ENCODE data around the gene FNIP1. TPM values are rescaled to one million over a fixed set of nuclear protein-coding genes. Genes with fewer than 3 reads are reported as not detected.

Gene FNIP1
- polyA plus RNA-seq, 1 of the 3 experiments (the other 2 are of a cell fraction) = 2.4 TPM

- TF ChIP-seq MXI1 (IDR thresholded peaks at IDR 0.05; ENCODE audit: low read depth, low read length) = no peak
- TF ChIP-seq RFX5 (IDR thresholded peaks at IDR 0.05; ENCODE audit: low read length) = no peak
- no peak for TF ChIP-seq USF1 (IDR thresholded peaks at IDR 0.05; ENCODE audit: borderline replicate concordance, low read depth)
- no peak for TF ChIP-seq SIN3A (IDR thresholded peaks at IDR 0.05; ENCODE audit: borderline replicate concordance, low read depth, low read length)
- no peak for TF ChIP-seq JUND (IDR thresholded peaks at IDR 0.05)
- no peak for DNase-seq
- Histone ChIP-seq H3F3A (replicated peaks; ENCODE audit: insufficient read depth) (no peaks in the 10 kb centered on the region), H3K9me2 (no peaks in the 10 kb centered on the region), H3K4me3 (ENCODE audit: low read depth in 2 of 2, low read length in 1 of 2) (peak overlapping the region; percentile 81 to 94; a peak in 3 of 4 replicates), H3K9me3 (no peaks in the 10 kb centered on the region), H3K4me1 (ENCODE audit: control insufficient read depth in 1 of 2, insufficient read depth in 2 of 2, low read depth in 1 of 2, low read length in 1 of 2) (peaks cover 0 to 12% of the 10 kb centered on the region in 2 experiments; a peak in 2 of 4 replicates), H3K79me2 (ENCODE audit: insufficient read depth) (peaks cover 65% of the 10 kb centered on the region), H3K27ac (ENCODE audit: low read depth in 2 of 2, low read length in 1 of 2) (no peak overlapping the region), H3K36me3 (replicated peaks in 1 of 2; ENCODE audit: control insufficient read depth in 1 of 2, insufficient read depth in 2 of 2, low read length in 1 of 2) (peaks cover 0 to 4% of the 10 kb centered on the region in 2 experiments), H3K4me2 (peak overlapping the region; percentile 81), H4K20me1 (ENCODE audit: insufficient read depth) (peaks cover 52% of the 10 kb centered on the region), H3K9ac (peak overlapping the region; percentile 98; the same call in 1 of the 2 replicates), H3K27me3 (ENCODE audit: insufficient read depth) (no peaks in the 10 kb centered on the region), H2AFZ (ENCODE audit: low read depth) (no peak overlapping the region)
- 81% methylated on average over 6 of the region's 6 CpGs for WGBS (ENCODE audit: low lambda C conversion rate)
- ChIA-PET POLR2A (no interaction called here), CTCF (no interaction called here)
Measured at GRCh38 chr5:131795228-131795627, 1.6 kb downstream of the FNIP1 start.

GRCh38 chr5:131794586-131794985 lies 2.2 kb downstream of the FNIP1 start:
- TF ChIP-seq ELF1 (IDR thresholded peaks at IDR 0.05) (no peak), TAF1 (IDR thresholded peaks at IDR 0.05; ENCODE audit: borderline replicate concordance, low read depth, low read length) (no peak), ZBTB33 (IDR thresholded peaks at IDR 0.05; ENCODE audit: borderline replicate concordance, low read depth) (no peak), FOXJ3 (CRISPR knock-in tag; IDR thresholded peaks at IDR 0.05) (no peak), TEAD4 (IDR thresholded peaks at IDR 0.05; ENCODE audit: borderline replicate concordance, insufficient read depth) (no peak), RAD21 (IDR thresholded peaks at IDR 0.05; ENCODE audit: low read length) (no peak), USF1 (IDR thresholded peaks at IDR 0.05; ENCODE audit: borderline replicate concordance, low read depth) (no peak), PBX3 (IDR thresholded peaks at IDR 0.05) (no peak), EP300 (IDR thresholded peaks at IDR 0.05; ENCODE audit: borderline replicate concordance in 1 of 2, low read depth in 1 of 2, low read length in 1 of 2) (no peak), JUND (IDR thresholded peaks at IDR 0.05) (no peak), CTCF (IDR thresholded peaks at IDR 0.05) (no peak), RXRA (IDR thresholded peaks at IDR 0.05; ENCODE audit: borderline replicate concordance, low read depth) (no peak)
- Histone ChIP-seq H3K79me2 (ENCODE audit: insufficient read depth) (peaks cover 72% of the 10 kb centered on the region), H4K20me1 (ENCODE audit: insufficient read depth) (peaks cover 58% of the 10 kb centered on the region)

More at GRCh38 chr5:131794586-131794985, 2.2 kb downstream of the FNIP1 start:
- no peaks in the 10 kb centered on the region for H3K9me2 ChIP-seq
- H3K4me3 ChIP-seq (ENCODE audit: low read depth in 2 of 2, low read length in 1 of 2) = no peak overlapping the region
- no peaks in the 10 kb centered on the region for H3K27me3 ChIP-seq (ENCODE audit: insufficient read depth)
- no peaks in the 10 kb centered on the region for H3K9me3 ChIP-seq
- ChIA-PET POLR2A (no interaction called here), CTCF (no interaction called here)
- no peaks in the 10 kb centered on the region for H3F3A ChIP-seq (replicated peaks; ENCODE audit: insufficient read depth)
- H3K4me1 ChIP-seq (ENCODE audit: control insufficient read depth in 1 of 2, insufficient read depth in 2 of 2, low read depth in 1 of 2, low read length in 1 of 2) = peaks cover 0 to 16% of the 10 kb centered on the region in 2 experiments; a peak in 2 of 4 replicates
- H2AFZ ChIP-seq (ENCODE audit: low read depth) = no peak overlapping the region
- no peak for DNase-seq
- H3K36me3 ChIP-seq (replicated peaks in 1 of 2; ENCODE audit: control insufficient read depth in 1 of 2, insufficient read depth in 2 of 2, low read length in 1 of 2) = peaks cover 0 to 4% of the 10 kb centered on the region in 2 experiments
- WGBS (ENCODE audit: low lambda C conversion rate) = 92% methylated on average over 4 of the region's 4 CpGs
- H3K27ac ChIP-seq (ENCODE audit: low read depth in 2 of 2, low read length in 1 of 2) = no peak overlapping the region
- H3K9ac ChIP-seq = no peak overlapping the region
- peak overlapping the region; percentile 81 for H3K4me2 ChIP-seq
